Left forelimb (tissue), 1 donor: ENCODE results near the gene RHCG.
A peak's percentile ranks its signal among the peaks of the same experiment; 100 is the strongest.

ENCODE experiments used
- DNase-seq: peaks from one replicate; pipeline ENCODE4 v3.0.0-alpha.2; 2018; ENCODE audit warnings: low spot score

Gene RHCG

DNA sequence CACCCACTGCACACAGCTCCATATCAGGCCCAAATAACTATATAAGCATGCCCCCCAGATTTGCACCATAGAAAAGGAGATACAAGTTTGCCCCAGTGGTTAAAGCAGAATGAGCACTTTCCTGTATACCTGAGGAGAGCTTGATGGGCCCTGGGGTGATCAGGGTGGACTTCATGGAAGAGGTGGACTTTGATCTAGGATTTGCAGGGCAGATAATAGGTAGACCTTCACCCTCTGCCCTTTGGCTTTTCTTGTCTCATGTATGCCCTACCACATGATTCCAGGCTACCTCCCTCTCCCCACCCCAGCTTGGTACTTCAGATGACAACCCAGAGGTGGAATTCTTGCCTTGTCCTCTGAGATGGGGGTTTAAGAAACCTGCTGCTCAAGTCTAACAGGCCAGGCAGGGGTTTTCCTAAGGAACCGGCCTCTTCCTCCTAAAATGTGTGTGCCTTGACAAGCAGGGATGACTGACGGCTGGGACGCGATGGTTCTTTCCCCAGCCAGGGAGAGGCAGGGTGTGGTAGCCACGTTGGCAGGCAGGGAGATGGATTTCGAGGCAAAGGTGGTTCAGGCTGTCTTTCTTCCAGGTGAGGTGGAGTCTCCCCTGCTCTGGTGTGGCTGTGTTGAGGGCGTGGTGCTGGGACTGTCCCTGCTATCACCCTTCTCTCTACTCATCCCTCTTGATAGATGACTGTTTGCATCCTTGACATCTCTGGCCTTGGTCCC is 6.6 kb upstream of the RHCG start:
- no peak for DNase-seq

GRCh38 chr15:89501646-89502045 is 5.3 kb upstream of the RHCG start:
- DNase-seq: peak; percentile 30

- peak; percentile 23 for DNase-seq
These were observed 4.3 kb upstream of the RHCG start for GRCh38 chr15:89500397-89501270.

- DNase-seq: peak; percentile 63
These were observed 2.8 kb upstream of the RHCG start for GRCh38 chr15:89499156-89499555.

- DNase-seq: no peak
These were observed 2.2 kb upstream of the RHCG start for GRCh38 chr15:89498574-89498906.

DNA sequence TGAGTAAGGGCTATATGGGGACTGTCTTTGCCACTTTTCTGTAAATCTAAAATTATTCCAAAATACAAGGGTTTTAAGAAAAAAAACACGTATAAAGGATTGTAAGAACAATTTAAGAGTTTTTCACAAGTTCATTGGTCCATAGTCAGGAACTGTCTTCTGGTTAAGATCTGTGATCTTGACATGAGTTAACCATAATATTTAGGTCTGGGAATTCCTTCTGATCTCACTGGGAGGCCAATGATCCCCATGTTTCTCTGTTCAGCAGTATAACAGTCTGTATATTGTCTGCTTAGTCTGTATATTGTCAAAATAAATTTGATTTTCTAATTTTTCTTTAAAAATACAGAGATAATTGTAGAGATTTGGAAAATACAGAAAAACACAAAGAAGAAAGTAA is 848 bp upstream of the RHCG start:
- DNase-seq: no peak

GRCh38 chr15:89495638-89496145 is 691 bp downstream of the RHCG start:
- no peak for DNase-seq

GRCh38 chr15:89494941-89495637 is 1.3 kb downstream of the RHCG start:
- peak; percentile 18 for DNase-seq

- DNase-seq: peak; percentile 60
These were observed 2.4 kb downstream of the RHCG start for GRCh38 chr15:89494031-89494430.

GRCh38 chr15:89492934-89493631 is 3.3 kb downstream of the RHCG start:
- DNase-seq: peak; percentile 57

DNA sequence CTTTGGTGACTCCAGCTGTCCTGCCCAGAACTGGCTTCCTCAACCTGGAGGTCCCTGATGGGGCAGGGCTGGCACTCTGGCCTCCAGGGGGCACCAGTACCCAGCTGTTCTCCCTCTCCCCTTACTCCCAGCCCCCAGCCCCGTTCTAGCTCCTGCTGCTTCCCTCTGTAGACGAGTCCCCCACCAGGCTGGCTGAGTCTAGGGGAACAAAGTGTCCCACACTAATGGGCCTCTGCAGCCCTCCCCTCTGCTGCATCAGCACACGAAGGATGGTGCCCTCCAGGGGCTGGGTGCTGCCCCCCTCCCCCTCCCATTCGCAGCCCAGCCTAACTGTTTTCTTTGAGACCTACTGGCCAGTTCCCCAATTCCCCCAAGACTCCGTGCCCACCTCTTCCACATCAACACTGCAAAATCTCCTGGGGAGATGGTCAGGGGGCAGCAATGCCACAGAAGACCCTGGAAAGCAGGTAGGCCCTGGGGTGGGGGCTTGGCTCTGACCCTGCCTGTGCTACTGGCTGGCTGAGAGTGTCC is 4.2 kb downstream of the RHCG start:
- DNase-seq: peak; percentile 51

GRCh38 chr15:89490814-89491315 is 5.5 kb downstream of the RHCG start:
- peak; percentile 44 for DNase-seq

GRCh38 chr15:89490081-89490813 is 6.1 kb downstream of the RHCG start:
- peak; percentile 41 for DNase-seq

- DNase-seq: peak; percentile 12
These were observed 7.0 kb downstream of the RHCG start for GRCh38 chr15:89489376-89489775.

DNA sequence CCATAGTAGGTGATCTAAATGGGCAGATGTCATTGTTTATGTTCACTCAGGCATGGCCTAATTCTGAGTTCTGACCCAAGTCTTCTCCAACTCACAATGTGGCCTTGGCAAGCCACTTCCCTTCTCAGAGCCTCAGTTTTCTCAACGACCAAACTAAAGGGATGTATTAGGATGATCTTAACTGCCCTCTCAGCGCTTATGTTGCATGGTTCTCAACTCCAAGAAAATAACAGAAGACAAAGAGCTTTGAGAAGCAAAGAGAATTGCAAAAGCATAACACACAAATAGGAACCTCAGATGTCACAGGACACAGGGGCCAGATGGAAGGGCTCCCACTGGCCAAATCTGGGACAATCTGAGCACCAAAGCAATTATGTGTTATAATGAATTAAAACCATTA is 8.6 kb downstream of the RHCG start:
- no peak for DNase-seq

GRCh38 chr15:89486726-89487050 is 9.7 kb downstream of the RHCG start:
- no peak for DNase-seq

DNA sequence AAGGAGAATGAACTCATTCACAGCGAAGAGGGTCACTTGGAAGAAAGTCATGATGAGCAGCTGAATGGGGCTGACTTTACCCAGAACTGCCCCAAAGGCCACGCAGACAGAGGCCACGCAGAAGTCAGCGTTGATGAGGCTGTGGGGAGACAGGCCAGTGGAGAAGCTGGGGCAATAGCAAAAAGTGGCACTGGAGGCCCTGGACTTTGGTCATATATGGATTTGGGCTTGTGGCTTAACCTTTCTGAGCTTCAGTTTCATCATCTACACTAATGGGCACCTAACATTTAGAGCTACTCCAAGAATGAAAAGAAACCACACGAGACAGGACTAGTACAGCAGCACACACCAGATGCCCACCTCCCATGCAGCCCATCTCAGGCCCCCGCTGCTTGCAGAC is 13.3 kb downstream of the RHCG start:
- no peak for DNase-seq

GRCh38 chr15:89482139-89482538 is 14.2 kb downstream of the RHCG start:
- DNase-seq: no peak

- no peak for DNase-seq
These were observed 15.9 kb downstream of the RHCG start for GRCh38 chr15:89480505-89480904.

- DNase-seq: no peak
These were observed 17.2 kb downstream of the RHCG start for GRCh38 chr15:89479173-89479572.
